NB4 (cell line): ENCODE measurements around the gene EEF1AKMT3.
A peak's percentile ranks its signal among the peaks of the same experiment; 100 is the strongest.

Source experiments
- DNase-seq: peaks from one replicate; pipeline ENCODE4 v3.0.0; 2010; ENCODE audit warnings: low read depth
- H3K4me3 ChIP-seq: one replicate; pipeline ENCODE4 v1.5.1; 2011; ENCODE audit warnings: mild to moderate bottlenecking, low read depth, low read length, moderate library complexity
- MYC ChIP-seq: IDR thresholded peaks from 2 replicates; pipeline ENCODE4 v1.6.1; 2011; ENCODE audit warnings: low read depth, low read length
- POLR2A ChIP-seq: IDR thresholded peaks from 2 replicates; pipeline ENCODE4 v1.6.1; 2011; ENCODE audit warnings: mild to moderate bottlenecking; ENCODE audit not compliant: insufficient read length; ENCODE audit errors: extremely low read depth
- TF ChIP-seq, protein P1 (sequence below): IDR thresholded peaks from one replicate; pipeline ENCODE4 v1.5.1; 2012; ENCODE audit warnings: low read depth, low read length
- TF ChIP-seq, protein P2 (sequence below): IDR thresholded peaks from 2 replicates; pipeline ENCODE4 v1.6.1; 2011; ENCODE audit warnings: low read depth, low read length

The EEF1AKMT3 gene

DNA sequence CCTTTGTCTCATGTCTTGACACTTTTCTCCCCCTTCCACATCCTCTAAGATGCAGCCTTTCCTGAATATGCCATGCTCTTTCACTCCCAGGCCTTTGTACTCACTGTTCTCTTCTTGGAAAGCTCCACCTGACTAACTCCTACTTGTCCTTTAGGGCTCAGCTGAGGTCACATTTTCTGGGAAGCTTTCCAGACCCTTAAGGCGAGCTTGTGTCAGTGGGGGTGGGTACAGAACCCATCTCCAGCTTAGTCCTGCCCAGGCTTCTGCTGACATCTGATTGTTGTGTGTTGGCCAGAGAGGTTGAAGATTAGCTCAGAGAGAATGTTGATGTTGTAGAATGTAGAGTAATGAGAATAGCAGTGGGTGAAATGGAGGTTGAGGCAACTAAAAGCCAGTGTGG is 7.3 kb downstream of the EEF1AKMT3 start:
- TF ChIP-seq, protein P1, sequence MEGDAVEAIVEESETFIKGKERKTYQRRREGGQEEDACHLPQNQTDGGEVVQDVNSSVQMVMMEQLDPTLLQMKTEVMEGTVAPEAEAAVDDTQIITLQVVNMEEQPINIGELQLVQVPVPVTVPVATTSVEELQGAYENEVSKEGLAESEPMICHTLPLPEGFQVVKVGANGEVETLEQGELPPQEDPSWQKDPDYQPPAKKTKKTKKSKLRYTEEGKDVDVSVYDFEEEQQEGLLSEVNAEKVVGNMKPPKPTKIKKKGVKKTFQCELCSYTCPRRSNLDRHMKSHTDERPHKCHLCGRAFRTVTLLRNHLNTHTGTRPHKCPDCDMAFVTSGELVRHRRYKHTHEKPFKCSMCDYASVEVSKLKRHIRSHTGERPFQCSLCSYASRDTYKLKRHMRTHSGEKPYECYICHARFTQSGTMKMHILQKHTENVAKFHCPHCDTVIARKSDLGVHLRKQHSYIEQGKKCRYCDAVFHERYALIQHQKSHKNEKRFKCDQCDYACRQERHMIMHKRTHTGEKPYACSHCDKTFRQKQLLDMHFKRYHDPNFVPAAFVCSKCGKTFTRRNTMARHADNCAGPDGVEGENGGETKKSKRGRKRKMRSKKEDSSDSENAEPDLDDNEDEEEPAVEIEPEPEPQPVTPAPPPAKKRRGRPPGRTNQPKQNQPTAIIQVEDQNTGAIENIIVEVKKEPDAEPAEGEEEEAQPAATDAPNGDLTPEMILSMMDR = no peak
- TF ChIP-seq POLR2A (no peak), MYC (no peak)
- TF ChIP-seq, protein P2, sequence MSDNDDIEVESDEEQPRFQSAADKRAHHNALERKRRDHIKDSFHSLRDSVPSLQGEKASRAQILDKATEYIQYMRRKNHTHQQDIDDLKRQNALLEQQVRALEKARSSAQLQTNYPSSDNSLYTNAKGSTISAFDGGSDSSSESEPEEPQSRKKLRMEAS = no peak
- H3K4me3 ChIP-seq = no peak overlapping the region
- no peak for DNase-seq

DNA sequence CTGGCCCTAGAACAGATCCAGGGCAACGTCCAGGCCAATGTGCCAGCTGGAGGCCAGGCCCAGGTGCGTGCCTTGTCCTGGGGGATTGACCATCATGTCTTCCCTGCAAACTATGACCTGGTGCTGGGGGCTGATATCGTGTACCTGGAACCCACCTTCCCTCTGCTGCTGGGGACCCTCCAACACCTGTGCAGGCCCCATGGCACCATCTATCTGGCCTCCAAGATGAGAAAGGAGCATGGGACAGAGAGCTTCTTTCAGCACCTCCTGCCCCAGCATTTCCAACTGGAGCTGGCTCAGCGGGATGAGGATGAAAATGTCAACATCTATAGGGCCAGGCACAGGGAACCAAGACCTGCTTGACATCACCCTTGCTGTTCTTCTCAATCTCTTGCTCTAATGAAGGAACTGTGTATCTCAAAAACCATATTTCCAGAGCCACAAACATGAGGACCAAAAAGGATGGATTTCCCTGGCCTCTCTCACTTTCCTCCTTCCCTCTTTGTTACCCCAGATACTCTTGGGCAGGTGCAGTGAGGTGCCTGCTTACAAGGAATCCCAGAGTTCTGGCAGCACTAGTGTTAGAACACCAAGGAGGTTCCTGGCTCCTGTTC is 8.0 kb downstream of the EEF1AKMT3 start:
- no peak for DNase-seq
- no peak for TF ChIP-seq POLR2A
- no peak for TF ChIP-seq MYC
- TF ChIP-seq, protein P2 = no peak
- TF ChIP-seq, protein P1 = no peak
- H3K4me3 ChIP-seq = no peak overlapping the region

DNA sequence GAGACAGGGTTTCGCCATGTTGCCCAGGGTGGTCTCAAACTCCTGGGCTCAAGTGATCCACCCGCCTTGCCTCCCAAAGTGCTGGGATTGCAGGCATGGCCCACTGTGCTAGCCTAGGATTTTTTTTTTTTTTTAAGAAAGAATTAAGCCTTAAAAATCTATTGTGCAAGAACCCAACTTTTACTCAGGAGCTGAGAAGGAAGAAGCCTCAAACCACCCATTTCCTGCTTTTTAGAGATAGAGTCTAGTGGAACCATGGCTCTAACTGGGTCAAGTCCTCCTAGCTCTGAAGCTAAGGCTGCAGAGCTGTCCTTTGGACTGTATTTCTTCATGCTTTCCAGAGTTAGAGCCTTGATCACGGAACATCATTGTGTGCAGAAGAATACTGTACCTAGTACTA is 8.8 kb downstream of the EEF1AKMT3 start:
- peak; percentile 73 for DNase-seq
- H3K4me3 ChIP-seq = no peak overlapping the region
- TF ChIP-seq, protein P2 = no peak
- TF ChIP-seq MYC = no peak
- TF ChIP-seq, protein P1 = no peak
- TF ChIP-seq POLR2A = no peak

DNA sequence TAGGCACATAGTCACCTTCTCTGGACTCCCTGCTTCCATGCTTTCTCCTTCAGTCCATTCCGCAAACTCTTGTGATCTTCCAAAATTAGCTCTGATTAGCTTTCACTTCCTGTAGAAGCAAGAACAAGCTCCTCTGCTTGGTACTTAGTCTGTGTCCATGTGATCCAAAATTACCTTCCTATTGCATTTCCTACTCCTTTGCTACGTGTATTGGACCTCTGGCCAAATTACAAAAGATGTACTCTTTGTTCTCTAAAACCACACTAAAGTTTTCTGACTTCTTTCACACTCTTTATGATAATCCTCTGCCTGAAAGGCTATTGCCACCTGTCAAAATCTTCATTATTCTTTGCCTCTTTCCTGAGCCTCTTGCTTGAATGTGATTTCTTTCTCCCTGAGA is 9.4 kb downstream of the EEF1AKMT3 start:
- TF ChIP-seq, protein P1 = no peak
- TF ChIP-seq MYC (no peak), POLR2A (no peak)
- TF ChIP-seq, protein P2 = no peak
- DNase-seq = no peak
- H3K4me3 ChIP-seq = no peak overlapping the region

DNA sequence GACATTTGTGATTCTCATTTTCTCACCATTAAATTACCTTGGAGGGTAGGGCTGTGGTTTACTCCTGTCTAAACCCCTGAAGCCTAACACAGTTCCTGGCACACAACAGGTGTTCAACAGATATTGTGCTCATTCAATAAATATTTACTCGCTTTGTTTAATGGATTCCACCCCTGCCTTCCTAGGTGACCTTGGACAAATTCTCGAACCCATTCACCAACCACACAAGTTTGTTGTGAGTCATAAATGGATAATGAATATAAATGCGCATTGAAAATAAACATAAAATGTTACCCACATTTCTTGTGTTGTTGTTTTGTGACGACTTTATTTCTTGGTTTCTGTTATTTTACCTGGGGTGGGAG is 9.8 kb downstream of the EEF1AKMT3 start:
- H3K4me3 ChIP-seq = no peak overlapping the region
- TF ChIP-seq, protein P2 = no peak
- TF ChIP-seq POLR2A (no peak), MYC (no peak)
- TF ChIP-seq, protein P1 = no peak
- DNase-seq = no peak
